Muscle layer of duodenum (tissue), 2 donors: ENCODE measurements around the gene TRIO.

Experiments used
- H3K27ac ChIP-seq: one replicate; pipeline ENCODE4 v1.7.0; 2013; ENCODE audit warnings: mild to moderate bottlenecking, low read length
- H3K27me3 ChIP-seq: one replicate; pipeline ENCODE4 v1.7.0; 2013; ENCODE audit warnings: low read depth, mild to moderate bottlenecking, control low read depth, low read length
- H3K36me3 ChIP-seq, 2 donors: one replicate each; pipeline ENCODE4 v1.7.0; 2013; ENCODE audit warnings: low read length in 2 of 2, control low read depth in 1 of 2, mild to moderate bottlenecking in 1 of 2; ENCODE audit not compliant: insufficient read depth in 2 of 2, control insufficient read depth in 1 of 2
- H3K4me1 ChIP-seq, 2 donors: one replicate each; pipeline ENCODE4 v1.7.0; 2013; ENCODE audit warnings: low read length in 2 of 2, mild to moderate bottlenecking in 2 of 2, control low read depth in 1 of 2, moderate library complexity in 1 of 2; ENCODE audit not compliant: insufficient read depth in 2 of 2, control insufficient read depth in 1 of 2
- H3K4me3 ChIP-seq, 2 donors: one replicate each; pipeline ENCODE4 v1.7.0; 2013; ENCODE audit warnings: low read length in 2 of 2, low read depth in 1 of 2, mild to moderate bottlenecking in 1 of 2
- H3K9me3 ChIP-seq, 2 donors: one replicate each; pipeline ENCODE4 v1.7.0; 2013; ENCODE audit warnings: low read length in 2 of 2, control low read depth in 1 of 2, mild to moderate bottlenecking in 1 of 2; ENCODE audit not compliant: control insufficient read depth in 1 of 2
- donor health status: healthy.

TRIO gene

GRCh38 chr5:14235872-14236271, 92.7 kb downstream of the TRIO start:
- no peak overlapping the region for H3K27ac ChIP-seq
- H3K27me3 ChIP-seq: no peaks in the 10 kb centered on the region
- H3K4me3 ChIP-seq: no peak overlapping the region
- no peaks in the 10 kb centered on the region for H3K36me3 ChIP-seq
- peaks cover 14 to 35% of the 10 kb centered on the region in 2 donors for H3K4me1 ChIP-seq
- H3K9me3 ChIP-seq: no peaks in the 10 kb centered on the region

- peaks cover 14 to 38% of the 10 kb centered on the region in 2 donors for H3K4me1 ChIP-seq
- H3K27ac ChIP-seq: no peak overlapping the region
- H3K9me3 ChIP-seq: no peaks in the 10 kb centered on the region
- H3K4me3 ChIP-seq: no peak overlapping the region
- no peaks in the 10 kb centered on the region for H3K36me3 ChIP-seq
- no peaks in the 10 kb centered on the region for H3K27me3 ChIP-seq
Measured at GRCh38 chr5:14236757-14237156, 93.6 kb downstream of the TRIO start.

GRCh38 chr5:14237317-14238086, 94.4 kb downstream of the TRIO start:
- no peak overlapping the region for H3K27ac ChIP-seq
- H3K4me1 ChIP-seq: peaks cover 14 to 43% of the 10 kb centered on the region in 2 donors
- H3K9me3 ChIP-seq: no peaks in the 10 kb centered on the region
- H3K36me3 ChIP-seq: no peaks in the 10 kb centered on the region
- H3K27me3 ChIP-seq: no peaks in the 10 kb centered on the region
- no peak overlapping the region for H3K4me3 ChIP-seq

GRCh38 chr5:14238272-14238671, 95.1 kb downstream of the TRIO start:
- Histone ChIP-seq H3K36me3 (no peaks in the 10 kb centered on the region), H3K27me3 (no peaks in the 10 kb centered on the region), H3K4me1 (peaks cover 14 to 47% of the 10 kb centered on the region in 2 donors), H3K4me3 (no peak overlapping the region), H3K27ac (no peak overlapping the region), H3K9me3 (no peaks in the 10 kb centered on the region)

GRCh38 chr5:14239404-14239803, 96.3 kb downstream of the TRIO start:
- Histone ChIP-seq H3K9me3 (no peaks in the 10 kb centered on the region), H3K36me3 (no peaks in the 10 kb centered on the region), H3K4me1 (peaks cover 14 to 48% of the 10 kb centered on the region in 2 donors), H3K4me3 (no peak overlapping the region), H3K27ac (no peak overlapping the region), H3K27me3 (no peaks in the 10 kb centered on the region)

GRCh38 chr5:14239951-14240350, 96.8 kb downstream of the TRIO start:
- peaks cover 14 to 53% of the 10 kb centered on the region in 2 donors for H3K4me1 ChIP-seq

GRCh38 chr5:14240359-14240758, 97.2 kb downstream of the TRIO start:
- no peak overlapping the region for H3K4me3 ChIP-seq
- no peak overlapping the region for H3K27ac ChIP-seq
- H3K4me1 ChIP-seq: peaks cover 14 to 57% of the 10 kb centered on the region in 2 donors
- no peaks in the 10 kb centered on the region for H3K27me3 ChIP-seq
- H3K36me3 ChIP-seq: no peaks in the 10 kb centered on the region
- no peaks in the 10 kb centered on the region for H3K9me3 ChIP-seq

More at GRCh38 chr5:14239951-14240350, 96.8 kb downstream of the TRIO start:
- no peak overlapping the region for H3K27ac ChIP-seq
- no peak overlapping the region for H3K4me3 ChIP-seq
- H3K36me3 ChIP-seq: no peaks in the 10 kb centered on the region
- H3K27me3 ChIP-seq: no peaks in the 10 kb centered on the region
- H3K9me3 ChIP-seq: no peaks in the 10 kb centered on the region

- no peak overlapping the region for H3K4me3 ChIP-seq
- no peak overlapping the region for H3K27ac ChIP-seq
- H3K36me3 ChIP-seq: no peaks in the 10 kb centered on the region
- H3K27me3 ChIP-seq: no peaks in the 10 kb centered on the region
- peaks cover 14 to 63% of the 10 kb centered on the region in 2 donors for H3K4me1 ChIP-seq
- H3K9me3 ChIP-seq: no peaks in the 10 kb centered on the region
Measured at GRCh38 chr5:14241141-14241540, 98.0 kb downstream of the TRIO start.

- Histone ChIP-seq H3K36me3 (no peaks in the 10 kb centered on the region), H3K27ac (no peak overlapping the region), H3K4me1 (peaks cover 14 to 73% of the 10 kb centered on the region in 2 donors), H3K27me3 (no peaks in the 10 kb centered on the region), H3K4me3 (no peak overlapping the region), H3K9me3 (no peaks in the 10 kb centered on the region)
Measured at GRCh38 chr5:14242447-14242846, 99.3 kb downstream of the TRIO start.

- Histone ChIP-seq H3K36me3 (no peaks in the 10 kb centered on the region), H3K27ac (no peak overlapping the region), H3K27me3 (no peaks in the 10 kb centered on the region), H3K4me1 (peaks cover 14 to 68% of the 10 kb centered on the region in 2 donors), H3K4me3 (no peak overlapping the region), H3K9me3 (no peaks in the 10 kb centered on the region)
Measured at GRCh38 chr5:14242871-14243383, 99.8 kb downstream of the TRIO start.

- H3K4me1 ChIP-seq: peaks cover 14 to 64% of the 10 kb centered on the region in 2 donors
- no peaks in the 10 kb centered on the region for H3K9me3 ChIP-seq
Measured at GRCh38 chr5:14243766-14244165, 100.6 kb downstream of the TRIO start.

More at GRCh38 chr5:14243766-14244165, 100.6 kb downstream of the TRIO start:
- no peaks in the 10 kb centered on the region for H3K36me3 ChIP-seq
- no peak overlapping the region for H3K4me3 ChIP-seq
- H3K27ac ChIP-seq: no peak overlapping the region
- H3K27me3 ChIP-seq: no peaks in the 10 kb centered on the region
